Measurements from ENCODE around the gene ATP9B. TPM values are rescaled to one million over a fixed set of nuclear protein-coding genes. Genes with fewer than 3 reads are reported as not detected.
"Not testable (repeated sequence)": the region's sequence is repeated elsewhere in the genome, so short reads cannot be mapped to it uniquely, and the experiment has no call there.

The ATP9B gene
- total RNA-seq, 1 experiment from 2014 or later: 25.6 TPM

DNA sequence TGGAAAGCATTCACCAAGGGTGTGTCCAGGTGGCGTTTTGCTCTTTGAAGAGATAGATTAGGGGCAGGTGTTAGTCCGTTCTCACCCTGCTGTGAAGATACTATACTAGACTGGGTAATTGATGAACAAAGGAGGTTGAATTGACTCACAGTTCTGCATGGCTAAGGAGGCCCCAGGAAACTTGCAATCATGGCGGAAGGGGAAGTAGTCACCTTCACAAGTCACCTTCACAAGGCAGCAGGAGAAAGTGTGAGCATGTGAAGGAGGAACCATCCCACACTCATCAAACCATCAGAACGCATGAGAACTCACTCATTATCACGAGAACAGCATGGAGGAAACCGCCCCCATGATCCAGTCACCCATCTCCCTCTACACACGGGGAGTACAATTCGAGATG, 190.8 kb downstream of the ATP9B start:
- H3K36me3 Mint-ChIP-seq (ENCODE audit: insufficient read depth, unreplicated experiment): no peaks in the 10 kb centered on the region
- no TSS peak for BruUV-seq (replicated peaks)
- no peak overlapping the region for H3K4me3 Mint-ChIP-seq (ENCODE audit: low read depth, unreplicated experiment)
- H3K4me1 Mint-ChIP-seq (ENCODE audit: low read depth, unreplicated experiment): no peaks in the 10 kb centered on the region
- no peak overlapping the region for H3K27ac Mint-ChIP-seq (ENCODE audit: unreplicated experiment)
- CTCF ChIA-PET: no interaction called here
- intact Hi-C loops (cut with micrococcal nuclease; ENCODE audit: unreplicated experiment): no loop called here
- H3K9me3 Mint-ChIP-seq (ENCODE audit: low read depth, unreplicated experiment): no peaks in the 10 kb centered on the region
- TF ChIP-seq, protein P1, sequence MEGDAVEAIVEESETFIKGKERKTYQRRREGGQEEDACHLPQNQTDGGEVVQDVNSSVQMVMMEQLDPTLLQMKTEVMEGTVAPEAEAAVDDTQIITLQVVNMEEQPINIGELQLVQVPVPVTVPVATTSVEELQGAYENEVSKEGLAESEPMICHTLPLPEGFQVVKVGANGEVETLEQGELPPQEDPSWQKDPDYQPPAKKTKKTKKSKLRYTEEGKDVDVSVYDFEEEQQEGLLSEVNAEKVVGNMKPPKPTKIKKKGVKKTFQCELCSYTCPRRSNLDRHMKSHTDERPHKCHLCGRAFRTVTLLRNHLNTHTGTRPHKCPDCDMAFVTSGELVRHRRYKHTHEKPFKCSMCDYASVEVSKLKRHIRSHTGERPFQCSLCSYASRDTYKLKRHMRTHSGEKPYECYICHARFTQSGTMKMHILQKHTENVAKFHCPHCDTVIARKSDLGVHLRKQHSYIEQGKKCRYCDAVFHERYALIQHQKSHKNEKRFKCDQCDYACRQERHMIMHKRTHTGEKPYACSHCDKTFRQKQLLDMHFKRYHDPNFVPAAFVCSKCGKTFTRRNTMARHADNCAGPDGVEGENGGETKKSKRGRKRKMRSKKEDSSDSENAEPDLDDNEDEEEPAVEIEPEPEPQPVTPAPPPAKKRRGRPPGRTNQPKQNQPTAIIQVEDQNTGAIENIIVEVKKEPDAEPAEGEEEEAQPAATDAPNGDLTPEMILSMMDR (IDR thresholded peaks at IDR 0.05; ENCODE audit: unreplicated experiment): no peak
- no peaks in the 10 kb centered on the region for H3K27me3 Mint-ChIP-seq (ENCODE audit: unreplicated experiment)
- DNase-seq: no peak

DNA sequence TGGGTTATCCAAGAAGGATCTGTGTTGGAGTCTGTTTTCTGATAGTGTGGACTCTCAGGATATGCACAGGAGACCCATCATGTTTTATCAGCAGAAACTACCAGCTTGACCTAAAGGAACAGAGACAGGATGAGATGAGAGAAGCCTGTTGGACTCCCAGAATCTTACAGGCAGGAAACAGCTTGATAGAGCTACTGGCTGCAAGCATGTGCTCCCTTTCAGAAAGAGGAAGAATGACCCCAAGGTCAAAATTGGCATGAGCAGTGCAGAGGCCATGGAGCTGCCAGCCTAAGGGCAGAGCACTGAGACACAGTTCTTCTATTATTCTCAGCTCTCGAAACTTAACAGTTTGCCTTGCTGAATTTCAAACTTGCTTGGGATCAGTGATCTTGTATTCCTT, 191.3 kb downstream of the ATP9B start:
- intact Hi-C loops (cut with micrococcal nuclease; ENCODE audit: unreplicated experiment): no loop called here
- BruUV-seq (replicated peaks): no TSS peak
- Mint-ChIP-seq H3K36me3 (ENCODE audit: insufficient read depth, unreplicated experiment) (no peaks in the 10 kb centered on the region), H3K4me1 (ENCODE audit: low read depth, unreplicated experiment) (no peaks in the 10 kb centered on the region), H3K9me3 (ENCODE audit: low read depth, unreplicated experiment) (no peaks in the 10 kb centered on the region), H3K27me3 (ENCODE audit: unreplicated experiment) (no peaks in the 10 kb centered on the region), H3K27ac (ENCODE audit: unreplicated experiment) (no peak overlapping the region), H3K4me3 (ENCODE audit: low read depth, unreplicated experiment) (no peak overlapping the region)
- DNase-seq: no peak
- CTCF ChIA-PET: no interaction called here
- TF ChIP-seq, protein P1 (IDR thresholded peaks at IDR 0.05; ENCODE audit: unreplicated experiment): no peak

DNA sequence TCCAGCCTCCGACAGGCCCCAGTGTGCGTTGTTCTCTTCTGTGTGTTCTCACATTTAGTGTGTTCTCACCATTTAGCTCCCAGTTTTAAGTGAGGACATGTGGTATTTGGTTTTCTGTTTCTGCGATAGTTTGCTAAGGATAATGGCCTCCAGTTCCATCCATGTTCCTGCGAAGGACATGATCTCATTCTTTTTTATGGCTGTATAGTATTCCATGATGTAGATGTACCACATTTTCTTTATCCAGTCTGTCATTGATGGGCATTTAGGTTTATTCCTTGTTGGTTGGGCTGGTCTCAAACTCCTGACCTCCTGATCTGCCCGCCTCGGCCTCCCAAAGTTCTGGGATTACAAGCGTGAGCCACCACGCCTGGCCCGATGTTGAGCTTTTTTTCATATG, 195.9 kb downstream of the ATP9B start:
- H3K4me3 Mint-ChIP-seq (ENCODE audit: low read depth, unreplicated experiment); BruUV-seq (replicated peaks); CTCF ChIA-PET; H3K27me3 Mint-ChIP-seq (ENCODE audit: unreplicated experiment); intact Hi-C loops (cut with micrococcal nuclease; ENCODE audit: unreplicated experiment); H3K9me3 Mint-ChIP-seq (ENCODE audit: low read depth, unreplicated experiment); H3K4me1 Mint-ChIP-seq (ENCODE audit: low read depth, unreplicated experiment); H3K27ac Mint-ChIP-seq (ENCODE audit: unreplicated experiment); DNase-seq; H3K36me3 Mint-ChIP-seq (ENCODE audit: insufficient read depth, unreplicated experiment): not testable (repeated sequence)

DNA sequence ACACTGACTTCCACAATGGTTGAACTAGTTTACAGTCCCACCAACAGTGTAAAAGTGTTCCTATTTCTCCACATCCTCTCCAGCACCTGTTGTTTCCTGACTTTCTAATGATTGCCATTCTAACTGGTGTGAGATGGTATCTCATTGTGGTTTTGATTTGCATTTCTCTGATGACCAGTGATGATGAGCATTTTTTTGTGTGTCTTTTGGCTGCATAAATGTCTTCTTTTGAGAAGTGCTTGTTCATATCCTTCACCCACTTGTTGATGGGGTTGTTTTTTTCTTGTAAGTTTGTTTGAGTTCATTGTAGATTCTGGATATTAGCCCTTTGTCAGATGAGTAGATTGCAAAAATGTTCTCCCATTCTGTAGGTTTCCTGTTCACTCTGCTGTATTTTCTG, 202.6 kb downstream of the ATP9B start:
- DNase-seq; H3K27me3 Mint-ChIP-seq (ENCODE audit: unreplicated experiment); H3K4me3 Mint-ChIP-seq (ENCODE audit: low read depth, unreplicated experiment); intact Hi-C loops (cut with micrococcal nuclease; ENCODE audit: unreplicated experiment); H3K36me3 Mint-ChIP-seq (ENCODE audit: insufficient read depth, unreplicated experiment); BruUV-seq (replicated peaks); CTCF ChIA-PET; H3K4me1 Mint-ChIP-seq (ENCODE audit: low read depth, unreplicated experiment); H3K9me3 Mint-ChIP-seq (ENCODE audit: low read depth, unreplicated experiment); H3K27ac Mint-ChIP-seq (ENCODE audit: unreplicated experiment): not testable (repeated sequence)

DNA sequence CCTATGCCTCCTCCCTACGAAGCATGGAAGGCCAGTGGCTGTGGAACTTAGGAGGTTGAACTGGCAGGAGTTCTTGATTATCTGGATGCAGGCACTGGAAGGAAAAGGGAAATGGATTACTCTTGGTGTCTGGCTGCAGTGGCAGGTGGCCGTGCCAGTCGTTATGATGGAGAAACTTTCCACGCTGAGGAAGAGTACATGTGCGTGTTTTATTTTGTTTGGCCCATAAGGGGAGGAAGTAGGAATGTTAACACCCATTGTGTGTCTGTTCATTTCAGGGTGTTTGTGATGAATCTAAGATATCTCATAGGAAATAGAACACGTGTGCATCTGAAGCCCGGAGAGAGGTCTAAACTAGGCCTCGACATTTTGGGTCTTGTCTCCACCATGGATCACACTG, 203.7 kb downstream of the ATP9B start:
- Mint-ChIP-seq H3K27me3 (ENCODE audit: unreplicated experiment) (no peaks in the 10 kb centered on the region), H3K27ac (ENCODE audit: unreplicated experiment) (no peak overlapping the region), H3K36me3 (ENCODE audit: insufficient read depth, unreplicated experiment) (no peaks in the 10 kb centered on the region), H3K4me3 (ENCODE audit: low read depth, unreplicated experiment) (no peak overlapping the region), H3K4me1 (ENCODE audit: low read depth, unreplicated experiment) (no peaks in the 10 kb centered on the region), H3K9me3 (ENCODE audit: low read depth, unreplicated experiment) (peaks cover 3% of the 10 kb centered on the region)
- DNase-seq: no peak
- intact Hi-C loops (cut with micrococcal nuclease; ENCODE audit: unreplicated experiment): no loop called here
- TF ChIP-seq, protein P1 (IDR thresholded peaks at IDR 0.05; ENCODE audit: unreplicated experiment): no peak
- CTCF ChIA-PET: no interaction called here
- BruUV-seq (replicated peaks): no TSS peak
